ENCODE measurements around the gene ATP2B2. TPM values are rescaled to one million over a fixed set of nuclear protein-coding genes. Genes with fewer than 3 reads are reported as not detected.

Gene ATP2B2
- total RNA-seq, 1 donor from 2014 or later = not detected

DNA sequence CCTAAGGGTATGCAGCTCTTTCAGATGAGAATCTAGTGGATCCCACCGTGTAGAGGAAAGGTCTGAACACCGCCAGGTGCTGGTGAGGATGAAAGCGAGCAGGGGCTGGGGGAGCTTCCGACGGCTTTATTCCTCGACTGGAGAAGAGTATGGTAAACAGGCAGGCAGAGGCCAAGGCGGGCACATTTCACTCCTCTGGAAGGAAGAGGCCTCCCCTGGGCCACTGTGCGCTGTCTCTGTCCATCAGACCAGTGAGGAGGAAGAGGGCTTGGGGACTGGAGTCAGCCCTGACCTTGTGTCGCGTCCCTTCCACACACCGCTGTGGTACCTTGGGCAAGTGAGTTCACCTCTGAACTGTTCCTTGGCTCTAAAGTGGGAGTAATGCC lies 216.8 kb downstream of the ATP2B2 start:
- Mint-ChIP-seq H3K27me3 (ENCODE audit: insufficient read depth, low read depth) (peaks cover 2% of the 10 kb centered on the region), H3K36me3 (peaks cover 7% of the 10 kb centered on the region), H3K4me1 (peaks cover 24% of the 10 kb centered on the region), H3K4me3 (no peak overlapping the region), H3K9me3 (no peaks in the 10 kb centered on the region), H3K27ac (no peak overlapping the region)
- Histone ChIP-seq H3K27ac (no peak overlapping the region), H3K27me3 (no peaks in the 10 kb centered on the region), H3K79me2 (ENCODE audit: low read depth) (no peaks in the 10 kb centered on the region), H3F3A (ENCODE audit: low read depth) (no peaks in the 10 kb centered on the region), H3K36me3 (no peaks in the 10 kb centered on the region), H3K4me1 (peaks cover 16% of the 10 kb centered on the region), H3K9me3 (ENCODE audit: low read depth) (no peaks in the 10 kb centered on the region), H3K4me2 (no peak overlapping the region), H4K20me1 (ENCODE audit: low read depth) (no peaks in the 10 kb centered on the region), H3K9ac (no peak overlapping the region), H3K4me3 (no peak overlapping the region), H2AFZ (replicated peaks) (no peak overlapping the region)
- TF ChIP-seq EZH2phosphoT487 (IDR thresholded peaks at IDR 0.05) = no peak
- no peak for TF ChIP-seq EZH2 (IDR thresholded peaks at IDR 0.05)
- TF ChIP-seq, protein P1, sequence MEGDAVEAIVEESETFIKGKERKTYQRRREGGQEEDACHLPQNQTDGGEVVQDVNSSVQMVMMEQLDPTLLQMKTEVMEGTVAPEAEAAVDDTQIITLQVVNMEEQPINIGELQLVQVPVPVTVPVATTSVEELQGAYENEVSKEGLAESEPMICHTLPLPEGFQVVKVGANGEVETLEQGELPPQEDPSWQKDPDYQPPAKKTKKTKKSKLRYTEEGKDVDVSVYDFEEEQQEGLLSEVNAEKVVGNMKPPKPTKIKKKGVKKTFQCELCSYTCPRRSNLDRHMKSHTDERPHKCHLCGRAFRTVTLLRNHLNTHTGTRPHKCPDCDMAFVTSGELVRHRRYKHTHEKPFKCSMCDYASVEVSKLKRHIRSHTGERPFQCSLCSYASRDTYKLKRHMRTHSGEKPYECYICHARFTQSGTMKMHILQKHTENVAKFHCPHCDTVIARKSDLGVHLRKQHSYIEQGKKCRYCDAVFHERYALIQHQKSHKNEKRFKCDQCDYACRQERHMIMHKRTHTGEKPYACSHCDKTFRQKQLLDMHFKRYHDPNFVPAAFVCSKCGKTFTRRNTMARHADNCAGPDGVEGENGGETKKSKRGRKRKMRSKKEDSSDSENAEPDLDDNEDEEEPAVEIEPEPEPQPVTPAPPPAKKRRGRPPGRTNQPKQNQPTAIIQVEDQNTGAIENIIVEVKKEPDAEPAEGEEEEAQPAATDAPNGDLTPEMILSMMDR (IDR thresholded peaks at IDR 0.05) = no peak
- no peak for DNase-seq (ENCODE audit: low spot score)

GRCh38 chr3:10287936-10288574 lies 217.3 kb downstream of the ATP2B2 start:
- no peak overlapping the region for H3K4me3 Mint-ChIP-seq
- Histone ChIP-seq H4K20me1 (ENCODE audit: low read depth) (no peaks in the 10 kb centered on the region), H3F3A (ENCODE audit: low read depth) (no peaks in the 10 kb centered on the region), H3K27ac (no peak overlapping the region), H3K4me3 (no peak overlapping the region), H3K4me2 (no peak overlapping the region), H3K79me2 (ENCODE audit: low read depth) (no peaks in the 10 kb centered on the region), H3K36me3 (no peaks in the 10 kb centered on the region), H3K9me3 (ENCODE audit: low read depth) (no peaks in the 10 kb centered on the region), H2AFZ (replicated peaks) (no peak overlapping the region), H3K4me1 (peaks cover 16% of the 10 kb centered on the region), H3K9ac (no peak overlapping the region), H3K27me3 (no peaks in the 10 kb centered on the region)
- no peaks in the 10 kb centered on the region for H3K9me3 Mint-ChIP-seq
- TF ChIP-seq, protein P1 (IDR thresholded peaks at IDR 0.05) = no peak
- TF ChIP-seq EZH2phosphoT487 (IDR thresholded peaks at IDR 0.05) = no peak
- no peak for TF ChIP-seq EZH2 (IDR thresholded peaks at IDR 0.05)
- H3K36me3 Mint-ChIP-seq = peaks cover 8% of the 10 kb centered on the region
- peaks cover 2% of the 10 kb centered on the region for H3K27me3 Mint-ChIP-seq (ENCODE audit: insufficient read depth, low read depth)
- peaks cover 24% of the 10 kb centered on the region for H3K4me1 Mint-ChIP-seq
- DNase-seq (ENCODE audit: low spot score) = no peak
- H3K27ac Mint-ChIP-seq = no peak overlapping the region

- peaks cover 2% of the 10 kb centered on the region for H3K27me3 Mint-ChIP-seq (ENCODE audit: insufficient read depth, low read depth)
- peak; percentile 53 for DNase-seq (ENCODE audit: low spot score)
- Histone ChIP-seq H4K20me1 (ENCODE audit: low read depth) (no peaks in the 10 kb centered on the region), H3K4me1 (peaks cover 16% of the 10 kb centered on the region), H3K4me3 (no peak overlapping the region), H3K9me3 (ENCODE audit: low read depth) (no peaks in the 10 kb centered on the region), H3K36me3 (no peaks in the 10 kb centered on the region), H3K27ac (no peak overlapping the region), H3K27me3 (no peaks in the 10 kb centered on the region), H3K4me2 (no peak overlapping the region), H3F3A (ENCODE audit: low read depth) (no peaks in the 10 kb centered on the region), H3K79me2 (ENCODE audit: low read depth) (no peaks in the 10 kb centered on the region), H2AFZ (replicated peaks) (no peak overlapping the region), H3K9ac (no peak overlapping the region)
- peaks cover 26% of the 10 kb centered on the region for H3K4me1 Mint-ChIP-seq
- TF ChIP-seq EZH2 (IDR thresholded peaks at IDR 0.05) (no peak), EZH2phosphoT487 (IDR thresholded peaks at IDR 0.05) (no peak)
- TF ChIP-seq, protein P1 (IDR thresholded peaks at IDR 0.05) = no peak
- peak overlapping the region; percentile 72 for H3K27ac Mint-ChIP-seq
- peaks cover 10% of the 10 kb centered on the region for H3K36me3 Mint-ChIP-seq
- no peaks in the 10 kb centered on the region for H3K9me3 Mint-ChIP-seq
- no peak overlapping the region for H3K4me3 Mint-ChIP-seq
Observed at GRCh38 chr3:10286596-10287295, 218.6 kb downstream of the ATP2B2 start.
